NCI-H69 (cell line): ENCODE data around the gene ARID1B.

Source experiments
- DNase-seq: peaks from one replicate; lab custom pipeline; 2025; lab: John Stamatoyannopoulos, UW

The ARID1B gene

DNA sequence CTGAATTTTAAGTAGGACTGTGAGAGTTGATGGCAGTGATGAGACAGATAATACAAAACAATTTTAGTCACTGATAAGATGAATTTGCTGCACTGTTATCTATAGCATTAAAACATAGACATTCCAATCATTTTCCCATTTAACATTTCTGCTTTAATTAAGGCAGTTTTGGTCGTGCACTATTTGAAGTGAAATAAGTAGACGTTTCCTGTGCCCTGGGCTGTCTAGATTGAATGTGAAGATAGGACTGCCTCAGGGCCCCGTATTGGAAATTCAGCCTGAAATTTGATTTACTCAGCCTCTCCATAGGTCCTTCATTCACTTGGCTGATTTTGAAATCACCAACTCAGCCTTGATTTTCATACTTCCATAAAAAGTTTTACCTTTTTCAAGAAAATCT, 48.3 kb downstream of the ARID1B start:
- peak; percentile 29 for DNase-seq

- DNase-seq: peak; percentile 54
Observed at GRCh38 chr6:156826290-156826955, 49.2 kb downstream of the ARID1B start.

- peak; percentile 35 for DNase-seq
Observed at GRCh38 chr6:156827382-156827781, 50.2 kb downstream of the ARID1B start.

DNA sequence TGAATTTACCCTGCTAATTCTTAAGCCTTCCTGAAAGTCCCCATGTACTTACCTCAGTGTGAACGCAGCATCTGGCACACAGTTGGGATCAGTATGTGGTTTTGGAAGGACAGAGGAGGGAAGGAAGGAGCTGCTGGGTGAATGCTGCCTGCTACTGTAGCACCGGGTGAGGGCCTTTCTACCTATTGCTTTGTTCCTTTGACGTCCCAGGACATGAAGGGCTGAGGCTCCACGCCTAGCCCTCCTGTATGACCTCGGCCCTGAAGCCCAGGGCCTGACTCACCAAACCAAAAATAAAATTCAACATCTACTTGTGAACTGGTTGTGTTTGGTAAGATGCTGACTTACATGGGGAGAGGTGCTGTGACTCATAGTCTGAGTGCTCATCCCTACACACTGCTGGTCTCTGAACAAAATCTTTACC, 51.1 kb downstream of the ARID1B start:
- no peak for DNase-seq

- DNase-seq: no peak
Observed at GRCh38 chr6:156830126-156830525, 52.9 kb downstream of the ARID1B start.

- DNase-seq: peak; percentile 93
Observed at GRCh38 chr6:156832231-156832647, 55.1 kb downstream of the ARID1B start.

- peak; percentile 60 for DNase-seq
Observed at GRCh38 chr6:156832669-156833068, 55.5 kb downstream of the ARID1B start.

- DNase-seq: peak; percentile 75
Observed at GRCh38 chr6:156833755-156834154, 56.6 kb downstream of the ARID1B start.

DNA sequence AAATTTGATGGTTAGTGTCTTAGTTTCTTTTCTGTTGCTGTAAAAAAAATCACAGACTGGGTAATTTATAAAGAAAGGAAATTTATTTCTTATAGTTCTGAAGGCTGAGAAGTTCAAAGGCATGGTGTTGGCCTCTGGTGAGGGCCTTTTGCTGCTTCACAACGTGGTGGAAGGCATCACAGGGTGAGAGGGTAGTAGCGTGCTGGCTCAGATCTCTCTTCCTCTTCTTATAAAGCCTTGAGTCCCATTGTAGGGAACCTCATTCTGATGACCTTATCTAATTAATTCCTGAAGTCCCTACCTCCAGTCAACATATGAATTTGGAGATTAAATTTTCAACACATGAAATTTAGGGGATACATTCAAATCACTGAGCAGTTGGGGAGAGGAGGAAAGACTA, 62.0 kb downstream of the ARID1B start:
- no peak for DNase-seq

- no peak for DNase-seq
Observed at GRCh38 chr6:156839591-156840001, 62.4 kb downstream of the ARID1B start.

DNA sequence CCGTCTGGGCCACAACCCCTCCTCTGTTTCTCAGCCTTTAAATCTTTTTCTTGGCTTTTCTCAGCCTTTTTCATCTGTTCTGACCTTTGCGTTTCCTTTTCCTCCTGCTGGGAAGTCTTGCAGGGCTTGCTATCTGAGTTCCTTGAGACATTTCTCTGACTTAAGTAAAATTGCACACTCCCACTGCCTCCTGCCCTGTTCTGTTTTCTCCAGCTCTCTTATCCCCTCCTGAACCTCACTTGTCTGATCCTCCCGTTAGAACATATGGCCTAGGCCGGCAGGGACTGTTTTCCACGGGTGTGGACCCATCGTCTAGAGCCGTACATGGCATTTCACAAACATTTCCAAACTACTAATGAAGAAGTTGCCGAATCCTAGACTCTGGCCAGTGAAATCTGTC, 63.0 kb downstream of the ARID1B start:
- no peak for DNase-seq

- no peak for DNase-seq
Observed at GRCh38 chr6:156840606-156841005, 63.4 kb downstream of the ARID1B start.

DNA sequence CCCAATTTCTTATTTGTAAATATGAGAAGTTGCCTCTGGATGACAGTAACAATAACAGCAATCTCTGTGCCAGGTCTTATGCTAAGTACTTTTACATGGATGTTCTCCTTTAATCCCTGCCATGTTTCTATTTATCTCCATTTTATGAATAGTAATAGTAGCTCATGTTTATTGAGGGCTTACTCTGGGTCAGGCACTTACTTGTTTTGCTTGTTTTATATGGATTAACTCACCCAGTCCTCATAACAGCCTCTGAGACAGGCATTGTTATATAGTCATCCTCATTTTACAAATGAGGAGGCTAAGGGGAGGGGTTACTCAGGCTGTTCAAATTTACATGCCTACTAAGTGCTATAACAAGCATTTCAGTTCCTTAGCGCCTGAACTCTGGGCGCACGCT, 64.3 kb downstream of the ARID1B start:
- no peak for DNase-seq

DNA sequence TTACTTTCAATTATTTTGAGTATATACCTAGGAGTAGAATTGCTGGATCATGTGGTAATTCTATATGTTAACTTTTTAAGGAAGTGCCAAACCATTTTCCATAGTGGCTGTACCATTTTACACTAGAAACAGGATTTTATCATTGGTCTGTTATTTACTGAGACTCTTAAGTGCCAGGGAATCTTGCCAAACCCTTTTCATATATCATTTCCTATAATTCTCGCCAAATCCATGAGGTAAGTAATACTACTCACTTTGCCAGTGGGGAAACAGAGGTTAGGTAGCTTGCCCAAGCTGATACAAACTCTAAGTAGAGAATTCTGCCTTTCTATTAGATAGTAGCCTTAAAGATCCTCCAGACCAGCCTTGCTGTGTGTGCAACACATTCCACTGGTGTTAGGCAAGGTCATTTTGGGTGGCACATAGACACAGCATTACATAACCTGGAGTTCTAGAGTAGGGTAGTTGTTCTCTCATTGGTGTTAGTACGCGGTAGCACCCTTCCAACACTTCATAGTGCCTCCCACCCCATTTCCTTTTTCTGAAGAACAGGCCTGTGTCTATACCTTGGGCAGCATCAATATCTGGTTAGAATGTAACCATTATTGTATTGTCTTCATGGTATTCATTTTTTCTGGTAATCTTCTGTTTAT, 65.5 kb downstream of the ARID1B start:
- DNase-seq: no peak

DNA sequence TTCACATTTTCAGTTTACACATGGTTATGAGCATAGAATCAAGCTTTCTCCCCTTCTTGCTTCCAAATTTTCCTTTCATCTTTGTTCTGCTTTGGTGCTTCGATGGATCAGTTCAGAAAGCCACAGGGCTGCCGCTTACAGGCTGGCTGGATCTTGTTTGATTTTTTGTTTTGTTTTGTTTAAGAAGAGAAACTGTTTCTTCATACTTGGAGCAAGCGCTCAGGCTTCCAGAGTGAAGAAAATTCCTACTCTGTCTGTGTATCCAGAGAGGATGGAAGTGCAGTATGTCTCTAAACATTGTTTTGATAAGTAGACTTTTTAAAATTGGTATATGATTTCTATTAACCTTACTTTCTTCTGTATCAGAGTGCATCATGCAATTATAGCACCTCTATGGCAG, 66.9 kb downstream of the ARID1B start:
- DNase-seq: no peak

- DNase-seq: no peak
Observed at GRCh38 chr6:156845454-156846155, 68.4 kb downstream of the ARID1B start.

DNA sequence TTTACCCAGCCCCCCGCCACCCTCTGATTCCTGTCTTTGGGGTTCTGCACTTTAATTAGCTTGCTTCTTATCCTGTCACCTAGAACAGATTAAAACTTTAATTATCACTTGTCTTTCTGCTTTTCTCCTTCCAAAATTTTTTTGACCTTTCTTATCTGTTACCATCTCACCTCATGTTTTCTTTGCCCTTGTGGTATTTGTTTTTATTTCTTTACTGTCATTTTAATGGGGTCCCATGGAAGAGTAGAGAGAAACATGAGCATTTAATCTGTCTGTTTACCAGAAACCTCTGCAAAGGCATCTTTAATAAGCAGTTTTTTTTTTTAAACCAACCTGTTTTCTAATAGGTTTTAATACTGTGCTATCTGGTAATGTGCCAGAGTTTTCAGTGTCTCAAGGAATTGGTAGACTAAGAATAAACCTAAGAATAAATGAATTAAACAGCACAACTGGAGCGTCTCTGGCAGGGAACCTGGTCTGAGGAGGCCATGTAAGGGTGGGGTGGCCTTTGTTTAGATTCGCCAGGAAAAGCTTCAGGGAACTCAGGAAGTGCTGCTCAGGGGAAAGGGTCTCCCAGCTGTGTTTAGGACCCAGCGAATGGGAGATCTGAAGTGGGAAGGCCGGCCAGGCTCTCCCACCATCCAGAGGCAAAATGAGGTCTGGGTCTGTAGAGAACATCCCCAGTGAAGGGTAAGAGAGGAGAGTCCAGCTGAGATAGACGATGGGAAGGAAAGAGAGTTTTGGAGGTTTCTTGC, 69.8 kb downstream of the ARID1B start:
- no peak for DNase-seq

- DNase-seq: peak; percentile 41
Observed at GRCh38 chr6:156848123-156848522, 70.9 kb downstream of the ARID1B start.

GRCh38 chr6:156848533-156848932, 71.4 kb downstream of the ARID1B start:
- DNase-seq: peak; percentile 90

GRCh38 chr6:156849806-156850205, 72.6 kb downstream of the ARID1B start:
- DNase-seq: no peak

GRCh38 chr6:156850353-156850752, 73.2 kb downstream of the ARID1B start:
- DNase-seq: no peak

- peak; percentile 32 for DNase-seq
Observed at GRCh38 chr6:156851454-156851921, 74.3 kb downstream of the ARID1B start.
